Mesothelial cell of epicardium (in vitro differentiated cells): Measurements from ENCODE around the gene HGS. TPM values are rescaled to one million over a fixed set of nuclear protein-coding genes. Genes with fewer than 3 reads are reported as not detected.

Experiments used
- DNase-seq, 2 experiments: peaks; one replicate each; pipeline ENCODE4 v3.0.0; 2021; ENCODE audit warnings: low spot score in 2 of 2; ENCODE audit not compliant: unreplicated experiment in 2 of 2
- H3K27ac Mint-ChIP-seq: 2 replicates; pipeline ENCODE4 v1.8.0; 2021; ENCODE audit warnings: mixed read lengths
- H3K27me3 Mint-ChIP-seq: 2 replicates; pipeline ENCODE4 v1.8.0; 2021; ENCODE audit warnings: low read depth, mixed read lengths
- H3K36me3 Mint-ChIP-seq: 2 replicates; pipeline ENCODE4 v1.8.0; 2021; ENCODE audit warnings: mixed read lengths
- H3K4me1 Mint-ChIP-seq: 2 replicates; pipeline ENCODE4 v1.8.0; 2021; ENCODE audit warnings: mixed read lengths
- H3K4me3 Mint-ChIP-seq: 2 replicates; pipeline ENCODE4 v1.8.0; 2021; ENCODE audit warnings: mild to moderate bottlenecking, moderate library complexity, mixed read lengths
- H3K9me3 Mint-ChIP-seq: 2 replicates; pipeline ENCODE4 v1.8.0; 2021; ENCODE audit warnings: mixed read lengths
- CTCF ChIP-seq: fragments of 200-600 bp; sonication (generic); IDR thresholded peaks from one replicate; pipeline ENCODE4 v1.5.0; 2021; ENCODE audit warnings: antibody characterized with exemption; ENCODE audit not compliant: unreplicated experiment
- total RNA-seq: library from RNA; stranded (reverse); gene quantifications from 3 replicates; pipeline ENCODE4 v1.2.1, GENCODE V29; 2021

HGS gene
- total RNA-seq, 1 donor from 2014 or later: 119 TPM

DNA sequence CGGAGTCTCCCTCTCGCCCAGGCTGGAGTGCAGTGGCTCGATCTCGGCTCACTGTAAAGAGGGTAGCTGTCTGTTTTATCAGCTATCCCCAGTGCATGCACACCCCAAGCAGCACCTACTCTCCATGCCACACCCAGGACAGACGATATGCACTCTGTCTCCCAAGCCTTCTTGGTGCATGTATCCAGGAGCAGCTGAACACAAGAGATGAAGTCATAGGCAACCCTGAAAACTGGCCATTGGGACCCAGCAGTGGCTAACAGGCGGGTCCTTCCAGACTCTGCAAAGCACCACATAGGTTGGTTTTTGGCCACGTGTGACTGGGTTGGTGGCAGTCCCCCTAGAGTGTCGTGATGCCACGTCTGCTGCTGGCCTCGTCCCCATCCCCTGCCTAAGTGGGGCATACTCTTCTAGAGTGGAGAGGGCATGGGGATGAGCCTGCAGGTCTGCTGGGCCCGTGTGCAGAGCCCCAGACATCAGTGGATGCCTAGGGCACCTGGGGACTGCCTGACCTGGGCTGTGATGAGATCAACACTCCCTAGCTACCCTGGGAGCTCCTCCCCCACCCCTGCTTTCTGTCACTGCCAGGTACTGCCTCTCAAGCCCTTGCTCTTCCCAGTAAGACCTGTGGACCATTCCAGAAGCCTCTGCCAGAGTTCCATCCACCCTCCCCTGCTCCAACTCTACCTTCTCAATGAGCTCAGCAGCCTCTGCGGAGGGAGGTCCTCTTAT, 36.8 kb upstream of the HGS start:
- H3K4me1 Mint-ChIP-seq: peaks cover 5% of the 10 kb centered on the region
- H3K27ac Mint-ChIP-seq: no peak overlapping the region
- DNase-seq: no peak
- H3K4me3 Mint-ChIP-seq: no peak overlapping the region
- H3K9me3 Mint-ChIP-seq: no peaks in the 10 kb centered on the region
- no peaks in the 10 kb centered on the region for H3K36me3 Mint-ChIP-seq
- H3K27me3 Mint-ChIP-seq: no peaks in the 10 kb centered on the region
- no peak for TF ChIP-seq CTCF

GRCh38 chr17:81647640-81648012, 36.2 kb upstream of the HGS start:
- Mint-ChIP-seq H3K4me3 (no peak overlapping the region), H3K27me3 (no peaks in the 10 kb centered on the region), H3K4me1 (peaks cover 5% of the 10 kb centered on the region), H3K9me3 (no peaks in the 10 kb centered on the region), H3K36me3 (no peaks in the 10 kb centered on the region), H3K27ac (no peak overlapping the region)
- no peak for DNase-seq
- TF ChIP-seq CTCF: no peak

DNA sequence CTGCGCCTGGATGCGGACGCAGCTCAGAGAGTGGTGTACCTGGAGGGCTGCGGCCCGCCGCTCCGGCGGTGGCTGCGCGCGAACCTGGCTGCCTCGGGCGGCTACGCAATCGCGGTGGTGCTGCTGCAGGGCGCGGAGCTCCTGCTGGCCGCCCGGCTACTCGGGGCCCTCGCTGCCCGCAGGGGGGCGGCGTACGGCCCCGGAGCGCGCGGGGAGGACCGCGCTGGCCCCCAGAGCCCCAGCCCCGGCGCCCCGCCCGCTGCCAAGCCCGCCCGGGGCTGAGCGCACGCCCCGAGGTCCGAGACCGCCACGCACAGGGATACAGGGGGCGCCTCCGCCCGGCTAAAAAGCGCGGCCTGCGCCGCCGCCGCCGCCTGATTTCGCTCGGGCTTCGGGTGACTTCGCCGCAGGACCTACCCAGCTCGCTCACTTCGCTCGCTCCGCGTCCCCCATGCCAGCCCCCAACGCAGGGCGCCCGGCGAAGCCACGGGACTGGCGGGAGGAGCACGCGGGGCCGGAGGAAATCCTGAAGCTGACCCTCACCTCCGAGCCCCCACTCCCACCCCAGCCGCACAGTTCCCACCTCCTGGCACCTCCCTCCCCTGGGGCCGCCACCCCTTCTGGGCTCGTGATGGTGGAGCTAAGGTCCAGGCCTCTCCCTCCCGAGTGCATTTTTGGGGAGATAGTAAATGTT, 35.7 kb upstream of the HGS start:
- H3K27me3 Mint-ChIP-seq: no peaks in the 10 kb centered on the region
- TF ChIP-seq CTCF: no peak
- no peaks in the 10 kb centered on the region for H3K9me3 Mint-ChIP-seq
- H3K4me3 Mint-ChIP-seq: no peak overlapping the region
- peaks cover 7% of the 10 kb centered on the region for H3K4me1 Mint-ChIP-seq
- H3K27ac Mint-ChIP-seq: no peak overlapping the region
- no peak for DNase-seq
- no peaks in the 10 kb centered on the region for H3K36me3 Mint-ChIP-seq

GRCh38 chr17:81648707-81649085, 35.1 kb upstream of the HGS start:
- Mint-ChIP-seq H3K9me3 (no peaks in the 10 kb centered on the region), H3K4me1 (peaks cover 12% of the 10 kb centered on the region), H3K27me3 (no peaks in the 10 kb centered on the region), H3K36me3 (no peaks in the 10 kb centered on the region), H3K4me3 (no peak overlapping the region), H3K27ac (no peak overlapping the region)
- no peak for DNase-seq
- TF ChIP-seq CTCF: no peak

- Mint-ChIP-seq H3K36me3 (no peaks in the 10 kb centered on the region), H3K4me1 (peaks cover 12% of the 10 kb centered on the region), H3K27ac (no peak overlapping the region), H3K4me3 (no peak overlapping the region), H3K27me3 (no peaks in the 10 kb centered on the region), H3K9me3 (no peaks in the 10 kb centered on the region)
- TF ChIP-seq CTCF: no peak
- DNase-seq: no peak
These were observed 32.9 kb upstream of the HGS start for GRCh38 chr17:81650951-81651350.
